Naive thymus-derived CD8-positive, alpha-beta T cell (primary cell): ENCODE results near the gene ZNF468. TPM values are rescaled to one million over a fixed set of nuclear protein-coding genes. Genes with fewer than 3 reads are reported as not detected.
"Not testable (repeated sequence)": the region's sequence is repeated elsewhere in the genome, so short reads cannot be mapped to it uniquely, and the experiment has no call there.

Source experiments
- ATAC-seq, 2 donors: fragments of 150-1000 bp; cut with Tn5 transposase in 1 of 2; sonication (Bioruptor Pico), chemical (Tn5 transposase) in 1 of 2; 1 replicate in 1 of 2; 2 replicates in 1 of 2; pipeline ENCODE4 v1.10.0; 2021; ENCODE audit warnings: mild to moderate bottlenecking in 2 of 2, moderate library complexity in 2 of 2
- POLR2A ChIA-PET: fragments of 350-600 bp; sonication (Branson Sonifier 250); formaldehyde crosslinking; loops from one replicate; lab custom pipeline; 2021; ENCODE audit warnings: antibody characterized with exemption; lab: Charles Lee
- DNase-seq, 10 donors: peaks; one replicate each; pipeline versions ENCODE4 v3.0.0 to v3.0.0-alpha.2; 2020 to 2022
- H3K27ac Mint-ChIP-seq, 10 donors: one replicate each; pipeline ENCODE4 v1.8.0; 2020 to 2022; ENCODE audit warnings: mild to moderate bottlenecking in 10 of 10, mixed read lengths in 10 of 10, moderate library complexity in 4 of 10, inconsistent platforms in 1 of 10
- H3K27me3 Mint-ChIP-seq, 5 donors: one replicate each; pipeline ENCODE4 v1.8.0; 2021 to 2022; ENCODE audit warnings: mixed read lengths in 5 of 5
- H3K36me3 Mint-ChIP-seq, 3 donors: one replicate each; pipeline ENCODE4 v1.8.0; 2020 to 2022; ENCODE audit warnings: mixed read lengths in 3 of 3, mild to moderate bottlenecking in 2 of 3, inconsistent platforms in 1 of 3
- H3K4me1 Mint-ChIP-seq, 4 donors: one replicate each; pipeline ENCODE4 v1.8.0; 2021 to 2022; ENCODE audit warnings: mixed read lengths in 4 of 4
- H3K4me3 Mint-ChIP-seq, 10 donors: one replicate each; pipeline ENCODE4 v1.8.0; 2020 to 2022; ENCODE audit warnings: mild to moderate bottlenecking in 10 of 10, mixed read lengths in 10 of 10, moderate library complexity in 6 of 10, inconsistent platforms in 1 of 10
- H3K9me3 Mint-ChIP-seq, 9 donors: one replicate each; pipeline ENCODE4 v1.8.0; 2020 to 2022; ENCODE audit warnings: mixed read lengths in 9 of 9, mild to moderate bottlenecking in 3 of 9, inconsistent platforms in 1 of 9, moderate library complexity in 1 of 9
- polyA plus RNA-seq, 3 donors: library from polyadenylated mRNA; unstranded; fragments of 300-500 nt; fragmentation: Illumina TruSeq; gene quantifications; one replicate each; pipeline ENCODE4 v1.2.3, GENCODE V29; 2021
- total RNA-seq, 8 experiments: library from RNA in 2 of 8; stranded (reverse) in 2 of 8; gene quantifications; one replicate each; pipeline ENCODE4 v1.2.3 and lab custom pipeline; 2021 to 2026

Gene ZNF468
- total RNA-seq (10 to 100 TPM; 21.6 to 31.2 TPM), polyA plus RNA-seq (10 to 100 TPM; 15.2 to 21.3 (median 16.5) TPM), total RNA-seq (lab: John Stamatoyannopoulos, UW) (9.8 to 41.6 (median 29.2) reads per million in 6 experiments)

GRCh38 chr19:52857378-52858191 lies at the start of gene ZNF468:
TSS of gene ZNF468 (minus strand) at chr19:52857619. CDS start at chr19:52854272, 3,347 bp downstream.
- DNase-seq (peak; percentile 56 to 85 (median 74)), ATAC-seq (peak; percentile 98 to 99)
- Mint-ChIP-seq H3K4me1 (peaks cover 13 to 32% (median 30%) of the 10 kb centered on the region in 4 donors), H3K9me3 (peaks cover 0 to 27% (median 3%) of the 10 kb centered on the region in 9 donors), H3K36me3 (peaks cover 14 to 43% (median 31%) of the 10 kb centered on the region in 3 donors), H3K4me3 (peak within 1 kb of the TSS; percentile 86 to 99 (median 94)), H3K27ac (peak within 1 kb of the TSS; percentile 85 to 96 (median 94))
- H3K27me3 Mint-ChIP-seq, POLR2A ChIA-PET: not testable (repeated sequence)

- ATAC-seq, H3K27me3 Mint-ChIP-seq, POLR2A ChIA-PET, H3K4me3 Mint-ChIP-seq, H3K4me1 Mint-ChIP-seq, H3K27ac Mint-ChIP-seq, DNase-seq: not testable (repeated sequence)
- peaks cover 19 to 53% (median 33%) of the 10 kb centered on the region in 3 donors for H3K36me3 Mint-ChIP-seq
- peaks cover 19 to 56% (median 31%) of the 10 kb centered on the region in 9 donors for H3K9me3 Mint-ChIP-seq
Measured at GRCh38 chr19:52904052-52904780, 46.8 kb upstream of the ZNF468 start.

- DNase-seq (no peak), ATAC-seq (no peak)
- no peak overlapping the region for H3K4me3 Mint-ChIP-seq
- H3K4me1 Mint-ChIP-seq: peaks cover 2 to 15% (median 10%) of the 10 kb centered on the region in 4 donors
- H3K27ac Mint-ChIP-seq: no peak overlapping the region
- H3K36me3 Mint-ChIP-seq: peaks cover 4 to 41% (median 17%) of the 10 kb centered on the region in 3 donors
- POLR2A ChIA-PET: interaction anchor here (0.8 kb wide), 1 partner anchor 20 kb away, joined by 3 read pairs; no protein-coding TSS in a partner anchor
- peaks cover 8 to 37% (median 19%) of the 10 kb centered on the region in 9 donors for H3K9me3 Mint-ChIP-seq
- no peaks in the 10 kb centered on the region for H3K27me3 Mint-ChIP-seq
Measured at GRCh38 chr19:52901842-52902241, 44.4 kb upstream of the ZNF468 start.

GRCh38 chr19:52898596-52898995 lies 41.2 kb upstream of the ZNF468 start:
- Mint-ChIP-seq H3K4me3 (peak overlapping the region; percentile 8 to 96 (median 46)), H3K9me3 (peaks cover 0 to 16% (median 6%) of the 10 kb centered on the region in 9 donors), H3K4me1 (peaks cover 4 to 26% (median 19%) of the 10 kb centered on the region in 4 donors), H3K36me3 (peaks cover 0 to 40% (median 15%) of the 10 kb centered on the region in 3 donors), H3K27ac (peak overlapping the region in 5 of 10 donors; percentile 12 to 95 (median 46))
- H3K27me3 Mint-ChIP-seq, DNase-seq, ATAC-seq: not testable (repeated sequence)
- POLR2A ChIA-PET: interaction anchor here (1.2 kb wide), 1 partner anchor 111 kb away, joined by 3 read pairs; no protein-coding TSS in a partner anchor

- no peak for DNase-seq
- peak overlapping the region in 6 of 10 donors; percentile 9 to 97 (median 80) for H3K27ac Mint-ChIP-seq
Measured at GRCh38 chr19:52898101-52898500, 40.7 kb upstream of the ZNF468 start.

GRCh38 chr19:52897138-52897935 lies 39.9 kb upstream of the ZNF468 start, which contains the start of gene ZNF320:
TSS of gene ZNF320 (minus strand) at chr19:52897635. CDS start at chr19:52890255, 7,380 bp downstream.
- Mint-ChIP-seq H3K36me3 (peaks cover 7 to 46% (median 26%) of the 10 kb centered on the region in 3 donors), H3K27ac (peak within 1 kb of the TSS; percentile 75 to 97 (median 93)), H3K9me3 (peaks cover 0 to 20% (median 3%) of the 10 kb centered on the region in 9 donors), H3K4me1 (peaks cover 8 to 31% (median 24%) of the 10 kb centered on the region in 4 donors), H3K27me3 (no peaks in the 10 kb centered on the region), H3K4me3 (peak within 1 kb of the TSS; percentile 86 to 98 (median 94))
- POLR2A ChIA-PET: interaction anchor here (0.6 to 1.2 kb wide), 4 partner anchors 24 to 585 kb away, joined by 3 to 4 read pairs (median 3); partner anchors contain the start of gene ZNF816
- DNase-seq (peak; percentile 88 to 97 (median 92)), ATAC-seq (peak; percentile 99 to 100)

More at GRCh38 chr19:52898101-52898500, 40.7 kb upstream of the ZNF468 start:
- Mint-ChIP-seq H3K4me1 (peaks cover 4 to 26% (median 21%) of the 10 kb centered on the region in 4 donors), H3K27me3 (no peaks in the 10 kb centered on the region), H3K36me3 (peaks cover 0 to 40% (median 19%) of the 10 kb centered on the region in 3 donors), H3K9me3 (peaks cover 0 to 16% (median 3%) of the 10 kb centered on the region in 9 donors), H3K4me3 (peak overlapping the region; percentile 86 to 98 (median 94))
- POLR2A ChIA-PET: interaction anchor here (0.6 to 1.2 kb wide), 4 partner anchors 24 to 586 kb away, joined by 3 to 4 read pairs (median 3); partner anchors contain the start of gene ZNF816
- ATAC-seq: no peak

- POLR2A ChIA-PET: no interaction called here
- peak overlapping the region; percentile 86 to 98 (median 94) for H3K4me3 Mint-ChIP-seq
Measured at GRCh38 chr19:52896431-52897137, 39.2 kb upstream of the ZNF468 start.

GRCh38 chr19:52891336-52891735 lies 33.9 kb upstream of the ZNF468 start:
- H3K4me3 Mint-ChIP-seq: no peak overlapping the region
- no peaks in the 10 kb centered on the region for H3K27me3 Mint-ChIP-seq
- no peak for DNase-seq
- peak overlapping the region in 2 of 10 donors; percentile 3 to 56 for H3K27ac Mint-ChIP-seq
- H3K4me1 Mint-ChIP-seq: peaks cover 8 to 28% (median 11%) of the 10 kb centered on the region in 4 donors
- peaks cover 0 to 43% (median 11%) of the 10 kb centered on the region in 9 donors for H3K9me3 Mint-ChIP-seq
- peaks cover 42 to 85% (median 78%) of the 10 kb centered on the region in 3 donors for H3K36me3 Mint-ChIP-seq
- ATAC-seq: no peak
- POLR2A ChIA-PET: no interaction called here

More at GRCh38 chr19:52896431-52897137, 39.2 kb upstream of the ZNF468 start:
- ATAC-seq (no peak), DNase-seq (peak in 2 of 10 donors; percentile 1 to 13)
- H3K4me1 Mint-ChIP-seq: peaks cover 8 to 31% (median 24%) of the 10 kb centered on the region in 4 donors
- no peaks in the 10 kb centered on the region for H3K27me3 Mint-ChIP-seq
- peak overlapping the region; percentile 48 to 97 (median 93) for H3K27ac Mint-ChIP-seq
- peaks cover 0 to 17% (median 3%) of the 10 kb centered on the region in 9 donors for H3K9me3 Mint-ChIP-seq
- H3K36me3 Mint-ChIP-seq: peaks cover 8 to 51% (median 32%) of the 10 kb centered on the region in 3 donors

GRCh38 chr19:52889931-52890330 lies 32.5 kb upstream of the ZNF468 start:
- DNase-seq (no peak), ATAC-seq (no peak)
- peak overlapping the region in 1 of 10 donors; percentile 79 for H3K27ac Mint-ChIP-seq
- H3K4me3 Mint-ChIP-seq: no peak overlapping the region
- no peaks in the 10 kb centered on the region for H3K27me3 Mint-ChIP-seq
- POLR2A ChIA-PET: no interaction called here
- H3K4me1 Mint-ChIP-seq: peaks cover 6 to 28% (median 10%) of the 10 kb centered on the region in 4 donors
- H3K9me3 Mint-ChIP-seq: peaks cover 0 to 47% (median 14%) of the 10 kb centered on the region in 9 donors
- peaks cover 44 to 86% (median 81%) of the 10 kb centered on the region in 3 donors for H3K36me3 Mint-ChIP-seq

GRCh38 chr19:52889076-52889475 lies 31.7 kb upstream of the ZNF468 start:
- Mint-ChIP-seq H3K36me3 (peaks cover 45 to 87% (median 82%) of the 10 kb centered on the region in 3 donors), H3K27ac (no peak overlapping the region), H3K9me3 (peaks cover 0 to 55% (median 19%) of the 10 kb centered on the region in 9 donors), H3K27me3 (no peaks in the 10 kb centered on the region), H3K4me3 (no peak overlapping the region), H3K4me1 (peaks cover 2 to 28% (median 8%) of the 10 kb centered on the region in 4 donors)
- no peak for ATAC-seq
- POLR2A ChIA-PET: no interaction called here
- DNase-seq: no peak
